Measurements from ENCODE around the gene OLFML1.

The OLFML1 gene

GRCh38 chr11:7485186-7486097 lies at the start of gene OLFML1:
Gene OLFML1, plus strand, starts transcription at chr11:7485506. Its CDS starts 370 bp downstream, at chr11:7485876.
- no peak for DNase-seq

GRCh38 chr11:7436146-7436545 lies 49.2 kb upstream of the OLFML1 start:
- DNase-seq, result no peak

- peak in 1 of 51 donors; percentile 11 for DNase-seq
Measured at GRCh38 chr11:7436657-7437056, 48.6 kb upstream of the OLFML1 start.

- DNase-seq, result no peak
Measured at GRCh38 chr11:7437696-7438095, 47.6 kb upstream of the OLFML1 start.

GRCh38 chr11:7439746-7440320 lies 45.5 kb upstream of the OLFML1 start:
- no peak for DNase-seq

- peak in 45 of 51 donors; percentile 11 to 88 (median 49) for DNase-seq
Measured at GRCh38 chr11:7442588-7443215, 42.6 kb upstream of the OLFML1 start.

- DNase-seq, result no peak
Measured at GRCh38 chr11:7444091-7444981, 41.0 kb upstream of the OLFML1 start.

GRCh38 chr11:7445564-7445963 lies 39.7 kb upstream of the OLFML1 start:
- no peak for DNase-seq

- no peak for DNase-seq
Measured at GRCh38 chr11:7448201-7448600, 37.1 kb upstream of the OLFML1 start.

- DNase-seq, result no peak
Measured at GRCh38 chr11:7449211-7449840, 36.0 kb upstream of the OLFML1 start.

- DNase-seq, result no peak
Measured at GRCh38 chr11:7449841-7450214, 35.5 kb upstream of the OLFML1 start.

- DNase-seq, result no peak
Measured at GRCh38 chr11:7450836-7451235, 34.5 kb upstream of the OLFML1 start.

GRCh38 chr11:7451520-7451919 lies 33.8 kb upstream of the OLFML1 start:
- DNase-seq, result no peak

- no peak for DNase-seq
Measured at GRCh38 chr11:7451952-7452494, 33.3 kb upstream of the OLFML1 start.

- no peak for DNase-seq
Measured at GRCh38 chr11:7454854-7455253, 30.5 kb upstream of the OLFML1 start.

- peak in 1 of 51 donors; percentile 9 for DNase-seq
Measured at GRCh38 chr11:7457211-7457610, 28.1 kb upstream of the OLFML1 start.

GRCh38 chr11:7462706-7463105 lies 22.6 kb upstream of the OLFML1 start:
- no peak for DNase-seq

- DNase-seq, result no peak
Measured at GRCh38 chr11:7467652-7468051, 17.7 kb upstream of the OLFML1 start.

- DNase-seq, result no peak
Measured at GRCh38 chr11:7469351-7469865, 15.9 kb upstream of the OLFML1 start.

- DNase-seq, result no peak
Measured at GRCh38 chr11:7471071-7471470, 14.2 kb upstream of the OLFML1 start.

All from hypothalamus (tissue), 51 donors.